SK-N-SH (cell line): ENCODE results near the gene SMAD2. TPM values are rescaled to one million over a fixed set of nuclear protein-coding genes. Genes with fewer than 3 reads are reported as not detected.

ENCODE experiments used
- CTCF ChIA-PET: fragments of 300-600, 350-600 bp; formaldehyde crosslinking; extraction: SDS; loops from one replicate; lab custom pipeline; 2021; lab: Yijun Ruan, JAX
- POLR2A ChIA-PET: fragments of 350-600 bp; sonication (Branson Sonifier 250); formaldehyde crosslinking; extraction: SDS; loops from one replicate; lab custom pipeline; 2020; ENCODE audit warnings: antibody characterized with exemption, inconsistent platforms; lab: Yijun Ruan, JAX
- DNase-seq: peaks from one replicate; pipeline ENCODE4 v3.0.0; 2012
- H2AFZ ChIP-seq: fragments of 200-600 bp; sonication (generic); 2 replicates; pipeline ENCODE4 v1.8.1; 2016; ENCODE audit warnings: antibody characterized with exemption, mild to moderate bottlenecking, low read depth
- H3F3A ChIP-seq: fragments of 200-600 bp; sonication (generic); replicated peaks from 2 replicates; pipeline ENCODE3; 2016; ENCODE audit warnings: antibody characterized with exemption, mild to moderate bottlenecking; ENCODE audit not compliant: insufficient read depth
- H3K27ac ChIP-seq, 2 experiments: fragments of 200-500 bp in 1 of 2; fragments of 200-600 bp in 1 of 2; sonication (Bioruptor generic) in 1 of 2; sonication (generic), shearing (Covaris generic) in 1 of 2; 2 replicates each; pipeline versions ENCODE4 v1.5.1 to v1.6.1; 2014 to 2016; ENCODE audit warnings: low read depth in 2 of 2, inconsistent platforms in 1 of 2, low read length in 1 of 2, mild to moderate bottlenecking in 1 of 2, mixed read lengths in 1 of 2
- H3K27me3 ChIP-seq: fragments of 200-600 bp; sonication (generic), shearing (Covaris generic); 2 replicates; pipeline ENCODE4 v1.6.1; 2016; ENCODE audit warnings: mixed run types; ENCODE audit not compliant: insufficient read depth
- H3K36me3 ChIP-seq, 2 experiments: fragments of 200-500 bp in 1 of 2; fragments of 200-600 bp in 1 of 2; sonication (Bioruptor generic) in 1 of 2; sonication (generic) in 1 of 2; replicated peaks in 1 of 2; 2 replicates each; pipeline versions ENCODE3 to v1.5.1; 2014 to 2016; ENCODE audit warnings: low read length in 1 of 2, mild to moderate bottlenecking in 1 of 2; ENCODE audit not compliant: insufficient read depth in 2 of 2, control insufficient read depth in 1 of 2
- H3K4me1 ChIP-seq, 2 experiments: fragments of 200-500 bp in 1 of 2; fragments of 200-600 bp in 1 of 2; sonication (Bioruptor generic) in 1 of 2; sonication (generic), shearing (Covaris generic) in 1 of 2; 2 replicates each; pipeline versions ENCODE4 v1.5.1 to v1.6.1; 2014 to 2016; ENCODE audit warnings: low read depth in 1 of 2, low read length in 1 of 2, mixed run types in 1 of 2; ENCODE audit not compliant: insufficient read depth in 2 of 2, control insufficient read depth in 1 of 2
- H3K4me2 ChIP-seq: fragments of 200-600 bp; sonication (generic), shearing (Covaris generic); 2 replicates; pipeline ENCODE4 v1.6.1; 2017; ENCODE audit warnings: mixed run types
- H3K4me3 ChIP-seq, 2 experiments: fragments of 200-500 bp in 1 of 2; fragments of 200-600 bp in 1 of 2; sonication (Bioruptor generic) in 1 of 2; sonication (generic), shearing (Covaris generic) in 1 of 2; 2 replicates each; pipeline versions ENCODE4 v1.5.1 to v1.8.1; 2014 to 2016; ENCODE audit warnings: low read depth in 2 of 2, inconsistent platforms in 1 of 2, low read length in 1 of 2, mild to moderate bottlenecking in 1 of 2, mixed read lengths in 1 of 2, moderate library complexity in 1 of 2
- H3K79me2 ChIP-seq: fragments of 200-600 bp; sonication (generic); 2 replicates; pipeline ENCODE4 v1.8.1; 2017; ENCODE audit warnings: mild to moderate bottlenecking; ENCODE audit not compliant: insufficient read depth
- H3K9ac ChIP-seq: fragments of 200-600 bp; sonication (generic); 2 replicates; pipeline ENCODE4 v1.6.1; 2017; ENCODE audit warnings: mixed run types
- H3K9me2 ChIP-seq: fragments of 200-600 bp; sonication (generic); 2 replicates; pipeline ENCODE4 v1.6.1; 2017; ENCODE audit warnings: mixed run types
- H3K9me3 ChIP-seq: fragments of 200-600 bp; sonication (generic); 2 replicates; pipeline ENCODE4 v1.6.1; 2017; ENCODE audit warnings: mixed run types, mild to moderate bottlenecking, moderate library complexity
- H4K20me1 ChIP-seq: fragments of 200-600 bp; sonication (generic); 2 replicates; pipeline ENCODE4 v1.6.1; 2017; ENCODE audit warnings: mild to moderate bottlenecking, mixed run types; ENCODE audit not compliant: insufficient read depth
- EZH2phosphoT487 ChIP-seq: fragments of 200-600 bp; sonication (generic); IDR thresholded peaks from 2 replicates; pipeline ENCODE4 v1.6.1; 2017; ENCODE audit warnings: low read depth, mixed run types, mild to moderate bottlenecking, antibody characterized with exemption, moderate library complexity, borderline replicate concordance
- FOXM1 ChIP-seq: IDR thresholded peaks from 2 replicates; pipeline ENCODE4 v1.4.0; 2012; ENCODE audit warnings: low read depth, mild to moderate bottlenecking
- IRF3 ChIP-seq: fragments of 150-350 bp; IDR thresholded peaks from 2 replicates; pipeline ENCODE4 v1.6.1; 2016; ENCODE audit warnings: mild to moderate bottlenecking, low read depth, low read length
- JUND ChIP-seq: IDR thresholded peaks from 2 replicates; pipeline ENCODE4 v1.4.0; 2012
- NFIC ChIP-seq: IDR thresholded peaks from 2 replicates; pipeline ENCODE4 v1.4.0; 2012; ENCODE audit warnings: borderline replicate concordance
- RFX5 ChIP-seq: IDR thresholded peaks from 2 replicates; pipeline ENCODE4 v1.6.1; 2012; ENCODE audit warnings: mild to moderate bottlenecking, improper control_type of control experiment, low read length
- TAF1 ChIP-seq: IDR thresholded peaks from 2 replicates; pipeline ENCODE4 v1.6.1; 2012; ENCODE audit warnings: low read depth, mild to moderate bottlenecking, low read length, moderate library complexity, borderline replicate concordance
- TCF12 ChIP-seq: IDR thresholded peaks from 2 replicates; pipeline ENCODE4 v1.4.0; 2012
- TEAD4 ChIP-seq: IDR thresholded peaks from 2 replicates; pipeline ENCODE4 v1.4.0; 2012; ENCODE audit warnings: mild to moderate bottlenecking, borderline replicate concordance; ENCODE audit not compliant: insufficient read depth
- WGBS: methylation state at CpG from one replicate; pipeline ENCODE4 v1.1.6; 2017; ENCODE audit warnings: low lambda C conversion rate; 5-methylcytosine and 5-hydroxymethylcytosine counted together
- polyA plus RNA-seq, 3 experiments: library from polyadenylated mRNA; depleted of rRNA; stranded (reverse); fragments of >200 nt; gene quantifications; 2 replicates each; pipeline ENCODE4 v1.2.3, GENCODE V29; 2012
- TF ChIP-seq, protein P1 (sequence below): fragments of 150-350 bp; IDR thresholded peaks from 2 replicates; pipeline ENCODE4 v1.6.1; 2017; ENCODE audit warnings: antibody characterized with exemption, low read length, low read depth, borderline replicate concordance
- TF ChIP-seq, protein P2 (sequence below): IDR thresholded peaks from 2 replicates; pipeline ENCODE4 v1.6.1; 2012; ENCODE audit warnings: mild to moderate bottlenecking, low read depth, low read length, moderate library complexity

Gene SMAD2
- polyA plus RNA-seq, 1 of the 3 experiments (the other 2 are of a cell fraction): 36.3 TPM

- Histone ChIP-seq H3K9me2 (no peaks in the 10 kb centered on the region), H3K4me3 (no peak overlapping the region), H3K36me3 (no peaks in the 10 kb centered on the region), H3K4me2 (no peak overlapping the region; the same call in 1 of the 2 replicates), H3K4me1 (no peaks in the 10 kb centered on the region), H3K79me2 (no peaks in the 10 kb centered on the region), H3K9ac (no peak overlapping the region), H4K20me1 (no peaks in the 10 kb centered on the region), H3F3A (no peaks in the 10 kb centered on the region), H3K9me3 (no peaks in the 10 kb centered on the region), H3K27me3 (no peaks in the 10 kb centered on the region; the same call in 1 of the 2 replicates), H2AFZ (peak overlapping the region; percentile 52; the same call in 1 of the 2 replicates), H3K27ac (no peak overlapping the region)
- no peak for DNase-seq
- 46% methylated on average over 9 of the region's 9 CpGs for WGBS
- ChIA-PET POLR2A (no interaction called here), CTCF (interaction anchor here (0.9 kb wide), 1 partner anchor 22 kb away, joined by 3 read pairs; no protein-coding TSS in a partner anchor)
- TF ChIP-seq, protein P1, sequence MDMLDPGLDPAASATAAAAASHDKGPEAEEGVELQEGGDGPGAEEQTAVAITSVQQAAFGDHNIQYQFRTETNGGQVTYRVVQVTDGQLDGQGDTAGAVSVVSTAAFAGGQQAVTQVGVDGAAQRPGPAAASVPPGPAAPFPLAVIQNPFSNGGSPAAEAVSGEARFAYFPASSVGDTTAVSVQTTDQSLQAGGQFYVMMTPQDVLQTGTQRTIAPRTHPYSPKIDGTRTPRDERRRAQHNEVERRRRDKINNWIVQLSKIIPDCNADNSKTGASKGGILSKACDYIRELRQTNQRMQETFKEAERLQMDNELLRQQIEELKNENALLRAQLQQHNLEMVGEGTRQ: no peak
- TF ChIP-seq RFX5: no peak
- TF ChIP-seq TEAD4: no peak
- no peak for TF ChIP-seq NFIC
- no peak for TF ChIP-seq EZH2phosphoT487
- no peak for TF ChIP-seq TAF1
- TF ChIP-seq, protein P2, sequence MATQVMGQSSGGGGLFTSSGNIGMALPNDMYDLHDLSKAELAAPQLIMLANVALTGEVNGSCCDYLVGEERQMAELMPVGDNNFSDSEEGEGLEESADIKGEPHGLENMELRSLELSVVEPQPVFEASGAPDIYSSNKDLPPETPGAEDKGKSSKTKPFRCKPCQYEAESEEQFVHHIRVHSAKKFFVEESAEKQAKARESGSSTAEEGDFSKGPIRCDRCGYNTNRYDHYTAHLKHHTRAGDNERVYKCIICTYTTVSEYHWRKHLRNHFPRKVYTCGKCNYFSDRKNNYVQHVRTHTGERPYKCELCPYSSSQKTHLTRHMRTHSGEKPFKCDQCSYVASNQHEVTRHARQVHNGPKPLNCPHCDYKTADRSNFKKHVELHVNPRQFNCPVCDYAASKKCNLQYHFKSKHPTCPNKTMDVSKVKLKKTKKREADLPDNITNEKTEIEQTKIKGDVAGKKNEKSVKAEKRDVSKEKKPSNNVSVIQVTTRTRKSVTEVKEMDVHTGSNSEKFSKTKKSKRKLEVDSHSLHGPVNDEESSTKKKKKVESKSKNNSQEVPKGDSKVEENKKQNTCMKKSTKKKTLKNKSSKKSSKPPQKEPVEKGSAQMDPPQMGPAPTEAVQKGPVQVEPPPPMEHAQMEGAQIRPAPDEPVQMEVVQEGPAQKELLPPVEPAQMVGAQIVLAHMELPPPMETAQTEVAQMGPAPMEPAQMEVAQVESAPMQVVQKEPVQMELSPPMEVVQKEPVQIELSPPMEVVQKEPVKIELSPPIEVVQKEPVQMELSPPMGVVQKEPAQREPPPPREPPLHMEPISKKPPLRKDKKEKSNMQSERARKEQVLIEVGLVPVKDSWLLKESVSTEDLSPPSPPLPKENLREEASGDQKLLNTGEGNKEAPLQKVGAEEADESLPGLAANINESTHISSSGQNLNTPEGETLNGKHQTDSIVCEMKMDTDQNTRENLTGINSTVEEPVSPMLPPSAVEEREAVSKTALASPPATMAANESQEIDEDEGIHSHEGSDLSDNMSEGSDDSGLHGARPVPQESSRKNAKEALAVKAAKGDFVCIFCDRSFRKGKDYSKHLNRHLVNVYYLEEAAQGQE: no peak
- no peak for TF ChIP-seq JUND
- no peak for TF ChIP-seq IRF3
- no peak for TF ChIP-seq TCF12
- TF ChIP-seq FOXM1: no peak
Measured at GRCh38 chr18:47968006-47968676, 37.7 kb upstream of the SMAD2 start.
